HepG2 (cell line): ENCODE data around the gene COL9A2. TPM values are rescaled to one million over a fixed set of nuclear protein-coding genes. Genes with fewer than 3 reads are reported as not detected.

Experiments used
- NFIB ChIP-seq: sonication (generic); formaldehyde crosslinking; IDR thresholded peaks from 2 replicates; pipeline ENCODE4 v1.9.0; 2021; ENCODE audit warnings: missing genetic modification reagents, mild to moderate bottlenecking, borderline replicate concordance
- PBX3 ChIP-seq: sonication (generic); formaldehyde crosslinking; IDR thresholded peaks from 2 replicates; pipeline ENCODE4 v1.8.1; 2023; ENCODE audit warnings: missing genetic modification reagents, inconsistent platforms, borderline replicate concordance
- POLR2G ChIP-seq: fragments of 200-400 bp; formaldehyde crosslinking; IDR thresholded peaks from 2 replicates; pipeline ENCODE4 v1.6.1; 2018; ENCODE audit warnings: mild to moderate bottlenecking, low read depth, low read length, moderate library complexity
- RARA ChIP-seq: IDR thresholded peaks from 2 replicates; pipeline ENCODE4 v1.6.1; 2016; ENCODE audit warnings: missing genetic modification reagents, missing compliant biosample characterization
- RBFOX2 ChIP-seq: fragments of 200-400 bp; formaldehyde crosslinking; IDR thresholded peaks from 2 replicates; pipeline ENCODE4 v1.6.1; 2017; ENCODE audit warnings: low read depth, mild to moderate bottlenecking, low read length
- SAP130 ChIP-seq: IDR thresholded peaks from 2 replicates; pipeline ENCODE4 v1.6.1; 2016; ENCODE audit warnings: low read depth
- SETDB1 ChIP-seq: sonication (generic); formaldehyde crosslinking; IDR thresholded peaks from 2 replicates; pipeline ENCODE4 v1.5.1; 2020; ENCODE audit warnings: missing genetic modification reagents, mild to moderate bottlenecking, borderline replicate concordance
- SOX6 ChIP-seq, 2 experiments: fragments of 450-650 bp in 1 of 2; sonication (generic) in 1 of 2; formaldehyde crosslinking in 1 of 2; IDR thresholded peaks; 2 replicates each; pipeline versions ENCODE4 v1.4.0 to v1.6.1; 2017 to 2020; ENCODE audit warnings: antibody characterized with exemption in 1 of 2, mild to moderate bottlenecking in 1 of 2, missing genetic modification reagents in 1 of 2
- TEAD2 ChIP-seq: sonication (generic); formaldehyde crosslinking; IDR thresholded peaks from 2 replicates; pipeline ENCODE4 v1.9.0; 2021; ENCODE audit warnings: missing genetic modification reagents
- THAP11 ChIP-seq: IDR thresholded peaks from 2 replicates; pipeline ENCODE4 v1.6.1; 2016; ENCODE audit warnings: missing biosample characterization, missing genetic modification reagents
- ZBTB1 ChIP-seq: sonication (generic); formaldehyde crosslinking; IDR thresholded peaks from 2 replicates; pipeline ENCODE4 v1.4.0; 2020; ENCODE audit warnings: missing genetic modification reagents, borderline replicate concordance
- ZBTB43 ChIP-seq: sonication (generic); formaldehyde crosslinking; conservative IDR thresholded peaks from 2 replicates; pipeline ENCODE4 v1.4.0; 2020; ENCODE audit warnings: missing genetic modification reagents
- ZEB1 ChIP-seq: IDR thresholded peaks from 2 replicates; pipeline ENCODE4 v1.6.1; 2012; ENCODE audit warnings: mild to moderate bottlenecking, low read depth, inconsistent platforms; ENCODE audit not compliant: insufficient replicate concordance
- ZKSCAN8 ChIP-seq: IDR thresholded peaks from 2 replicates; pipeline ENCODE4 v1.6.1; 2016; ENCODE audit warnings: borderline replicate concordance, missing genetic modification reagents, missing compliant biosample characterization
- ZMYM4 ChIP-seq: sonication (generic); formaldehyde crosslinking; IDR thresholded peaks from 2 replicates; pipeline ENCODE4 v1.8.1; 2023; ENCODE audit warnings: mild to moderate bottlenecking, missing genetic modification reagents
- ZNF205 ChIP-seq: IDR thresholded peaks from 2 replicates; pipeline ENCODE4 v1.6.1; 2018; ENCODE audit warnings: missing biosample characterization, missing genetic modification reagents
- ZNF782 ChIP-seq: sonication (generic); formaldehyde crosslinking; IDR thresholded peaks from 2 replicates; pipeline ENCODE4 v1.4.0; 2020; ENCODE audit warnings: missing genetic modification reagents, mild to moderate bottlenecking, borderline replicate concordance
- ZNF850 ChIP-seq: sonication (generic); formaldehyde crosslinking; conservative IDR thresholded peaks from 2 replicates; pipeline ENCODE4 v1.9.0; 2021; ENCODE audit warnings: mild to moderate bottlenecking, missing genetic modification reagents
- polyA plus RNA-seq, 8 experiments: library from polyadenylated mRNA; depleted of rRNA in 3 of 8; stranded (reverse) in 7 of 8; unstranded in 1 of 8; fragments of >200 nt; fragmentation: Illumina TruSeq in 4 of 8; extraction: Trizol in 4 of 8; gene quantifications; 2 replicates each; pipeline versions ENCODE4 v1.2.1 to v1.2.3, GENCODE V29; 2011 to 2016; ENCODE audit warnings: low read depth in 4 of 8, missing spikeins in 1 of 8, mixed read lengths in 1 of 8; ENCODE audit not compliant: insufficient read depth in 1 of 8
- total RNA-seq, 5 experiments: library from RNA; depleted of rRNA; stranded (reverse); fragments of >200 nt; fragmentation: Illumina TruSeq; extraction: Trizol; gene quantifications; 2 replicates each; pipeline ENCODE4 v1.2.3, GENCODE V29; 2016; ENCODE audit warnings: low read depth in 1 of 5
- TF ChIP-seq, protein P1 (sequence below), 2 experiments: sonication (generic) in 1 of 2; formaldehyde crosslinking in 1 of 2; IDR thresholded peaks; 2 replicates each; pipeline versions ENCODE4 v1.4.0 to v1.6.1; 2016 to 2020; ENCODE audit warnings: borderline replicate concordance in 1 of 2, low read depth in 1 of 2, mild to moderate bottlenecking in 1 of 2, missing genetic modification reagents in 1 of 2

Gene COL9A2
- total and polyA plus RNA-seq, 2 of the 13 experiments (the other 11 are each of a cell fraction or from before 2014, with no cell fraction given), result 20.2 to 26.9 TPM

- TF ChIP-seq, protein P1, sequence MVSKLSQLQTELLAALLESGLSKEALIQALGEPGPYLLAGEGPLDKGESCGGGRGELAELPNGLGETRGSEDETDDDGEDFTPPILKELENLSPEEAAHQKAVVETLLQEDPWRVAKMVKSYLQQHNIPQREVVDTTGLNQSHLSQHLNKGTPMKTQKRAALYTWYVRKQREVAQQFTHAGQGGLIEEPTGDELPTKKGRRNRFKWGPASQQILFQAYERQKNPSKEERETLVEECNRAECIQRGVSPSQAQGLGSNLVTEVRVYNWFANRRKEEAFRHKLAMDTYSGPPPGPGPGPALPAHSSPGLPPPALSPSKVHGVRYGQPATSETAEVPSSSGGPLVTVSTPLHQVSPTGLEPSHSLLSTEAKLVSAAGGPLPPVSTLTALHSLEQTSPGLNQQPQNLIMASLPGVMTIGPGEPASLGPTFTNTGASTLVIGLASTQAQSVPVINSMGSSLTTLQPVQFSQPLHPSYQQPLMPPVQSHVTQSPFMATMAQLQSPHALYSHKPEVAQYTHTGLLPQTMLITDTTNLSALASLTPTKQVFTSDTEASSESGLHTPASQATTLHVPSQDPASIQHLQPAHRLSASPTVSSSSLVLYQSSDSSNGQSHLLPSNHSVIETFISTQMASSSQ (IDR thresholded peaks at IDR 0.05; ENCODE audit: low read depth), result no peak
- TF ChIP-seq, protein P1 (CRISPR knock-in tag; IDR thresholded peaks at IDR 0.05; ENCODE audit: borderline replicate concordance), result no peak
- TF ChIP-seq ZEB1 (peak; percentile 39), SOX6 (IDR thresholded peaks at IDR 0.05) (no peak), SOX6 (CRISPR knock-in tag; IDR thresholded peaks at IDR 0.05) (peak; percentile 70; the same call in 1 of the 2 replicates), ZMYM4 (CRISPR knock-in tag) (peak; percentile 80), SAP130 (CRISPR knock-in tag) (peak; percentile 71), POLR2G (peak; percentile 84), NFIB (CRISPR knock-in tag) (no peak), SETDB1 (CRISPR knock-in tag) (no peak), TEAD2 (CRISPR knock-in tag) (0 out of 2 replicates have a peak, but pooled peaks have one; percentile 19), ZKSCAN8 (CRISPR knock-in tag) (0 out of 2 replicates have a peak, but pooled peaks have one; percentile 31), RARA (CRISPR knock-in tag) (peak; percentile 35; the same call in 1 of the 2 replicates), ZNF205 (peak; percentile 48; the same call in 1 of the 2 replicates), RBFOX2 (peak; percentile 76), ZBTB43 (CRISPR knock-in tag) (peak; percentile 58; the same call in 1 of the 2 replicates), ZBTB1 (CRISPR knock-in tag) (no peak), ZNF782 (CRISPR knock-in tag) (peak; percentile 95; the same call in 1 of the 2 replicates), THAP11 (CRISPR knock-in tag) (peak; percentile 66), ZNF850 (CRISPR knock-in tag) (no peak), PBX3 (CRISPR knock-in tag) (no peak)
These were observed 1.8 kb downstream of the COL9A2 start (continued) for GRCh38 chr1:40315239-40315794.
